Frontal cortex (tissue), 4 donors: ENCODE measurements around the gene DCC. TPM values are rescaled to one million over a fixed set of nuclear protein-coding genes. Genes with fewer than 3 reads are reported as not detected.

Experiments
- DNase-seq, 2 donors: peaks; one replicate each; pipeline ENCODE4 v3.0.0; 2012; ENCODE audit warnings: low spot score in 2 of 2
- FAIRE-seq: peaks from 2 replicates; lab custom pipeline; 2012; peaks lifted over from hg19 to GRCh38; lab: Jason Lieb, UNC
- total RNA-seq: library from RNA; depleted of rRNA; stranded (reverse); fragments of >200 nt; gene quantifications from one replicate; pipeline ENCODE4 v1.2.3, GENCODE V29; 2014
- donor health status: control.
- donor health status: control.
- donor health status: control.

The DCC gene
- total RNA-seq, 1 donor from 2014 or later = 15.1 TPM

DNA sequence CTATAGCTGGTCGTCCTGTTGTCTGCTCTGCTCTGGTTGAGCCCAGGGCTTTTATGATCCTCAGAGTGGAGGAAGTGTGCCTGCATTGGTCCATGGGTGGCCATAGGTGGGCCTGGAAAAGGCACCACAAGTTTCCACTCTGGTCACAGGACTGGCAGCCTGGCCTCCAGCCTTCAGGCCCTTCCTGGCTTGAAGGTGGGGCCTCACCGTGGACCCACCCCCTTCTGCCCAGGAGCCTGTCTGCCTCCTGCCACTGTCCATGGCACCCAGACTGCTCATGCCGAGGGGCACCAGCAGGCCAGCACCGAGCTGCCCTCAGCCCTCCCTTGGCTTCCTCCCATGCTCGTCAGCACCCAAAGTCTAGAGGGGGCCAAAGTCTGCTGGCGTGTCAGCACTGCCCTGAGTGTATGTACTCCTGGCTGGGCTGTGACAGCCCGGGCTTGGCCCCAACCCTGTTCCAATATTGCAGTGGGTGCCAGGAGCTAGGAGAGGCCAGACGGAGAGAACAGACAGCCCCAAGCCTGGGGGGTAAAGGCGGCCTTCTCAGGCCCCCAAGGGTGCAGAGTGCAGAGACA lies 529.4 kb downstream of the DCC start:
- DNase-seq (no peak), FAIRE-seq (no peak)

- no peak for FAIRE-seq
- DNase-seq = no peak
These were observed 530.2 kb downstream of the DCC start for GRCh38 chr18:52869942-52870907.

DNA sequence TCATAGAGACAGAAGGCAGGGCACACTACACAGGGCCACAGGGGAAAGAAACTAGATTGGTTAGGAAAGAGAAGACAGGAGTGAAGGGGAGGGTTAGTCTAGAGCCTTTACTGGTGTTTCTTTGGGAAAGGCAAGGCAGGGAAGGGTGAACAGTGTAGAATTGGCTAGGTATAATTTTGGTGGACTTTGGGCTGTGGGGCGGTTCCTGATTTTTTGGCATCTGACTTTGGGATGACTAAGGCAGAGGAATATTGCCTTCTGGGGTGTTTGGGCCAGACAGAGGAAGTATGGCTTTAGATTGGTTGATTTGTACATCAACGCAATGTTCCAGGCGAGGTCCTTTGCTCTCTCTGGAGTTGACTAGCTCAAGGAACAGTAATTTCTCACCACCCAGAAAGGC lies 534.8 kb downstream of the DCC start:
- no peak for FAIRE-seq
- DNase-seq = no peak

- DNase-seq = no peak
- no peak for FAIRE-seq
These were observed 535.7 kb downstream of the DCC start for GRCh38 chr18:52875725-52876124.

DNA sequence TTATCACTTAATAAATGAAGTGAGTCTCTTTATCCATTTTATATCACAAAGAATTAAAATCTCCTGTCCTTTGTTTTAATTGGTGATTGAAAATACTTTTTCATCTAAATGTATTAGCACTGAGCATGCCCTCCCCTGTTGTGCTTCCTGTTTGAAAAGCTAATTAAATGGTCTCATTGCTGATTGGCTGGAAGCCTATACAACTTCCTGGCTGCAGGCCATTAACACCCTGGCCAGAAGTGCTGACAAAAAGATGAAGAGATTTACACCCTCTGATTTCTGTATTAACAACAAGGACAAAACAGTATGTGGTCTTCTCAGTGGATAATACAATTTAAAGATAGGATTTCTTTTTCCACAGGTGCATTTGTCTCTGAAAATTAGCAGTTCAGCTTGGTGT lies 548.0 kb downstream of the DCC start:
- DNase-seq = no peak
- no peak for FAIRE-seq

DNA sequence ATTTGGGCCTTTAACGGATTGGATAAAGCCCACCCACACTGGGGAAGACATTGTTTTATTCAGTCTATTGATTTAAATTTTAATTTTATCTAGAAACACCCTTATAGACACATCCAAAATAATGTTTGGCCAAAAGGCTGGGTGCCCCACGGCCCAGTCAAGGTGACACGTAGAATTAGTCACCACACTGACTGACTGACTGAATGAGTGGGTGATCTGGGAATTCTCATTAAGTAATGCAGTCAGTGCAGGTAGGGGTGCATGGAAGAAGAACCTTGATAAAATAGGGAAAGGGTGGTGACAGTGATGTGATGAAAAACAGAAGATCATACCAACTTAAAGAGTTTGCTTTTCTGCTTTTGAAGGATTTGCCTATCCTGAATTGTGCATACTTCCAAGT lies 554.8 kb downstream of the DCC start:
- FAIRE-seq = no peak
- DNase-seq = no peak

- DNase-seq (no peak), FAIRE-seq (no peak)
These were observed 557.9 kb downstream of the DCC start for GRCh38 chr18:52897611-52898484.

DNA sequence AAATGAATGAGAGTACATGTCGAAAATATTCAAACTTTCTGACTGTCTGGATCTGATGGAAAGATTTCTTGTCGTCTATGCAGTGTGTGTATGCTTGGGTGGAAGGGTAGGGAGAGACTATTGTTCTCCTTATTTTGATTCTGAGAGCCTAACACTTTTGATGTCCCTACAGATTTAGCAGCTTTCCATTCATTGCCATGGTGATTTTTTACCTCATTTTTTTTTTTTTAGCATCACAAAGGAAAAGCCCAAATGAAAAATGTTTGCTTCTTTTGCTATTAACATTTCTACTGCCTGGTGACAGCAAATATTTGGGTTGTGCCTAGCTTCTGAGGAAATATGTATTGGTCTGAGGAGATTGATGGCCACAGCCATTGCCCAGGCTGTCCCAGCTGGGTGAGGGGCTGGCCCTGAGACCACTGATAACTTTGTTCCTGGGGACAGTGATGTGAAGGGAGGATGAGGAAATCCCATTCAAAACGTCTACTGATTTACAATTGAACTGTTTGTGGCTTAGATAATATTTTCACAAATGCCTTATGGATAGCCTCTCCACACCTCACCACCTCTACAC lies 558.6 kb downstream of the DCC start:
- DNase-seq (no peak), FAIRE-seq (no peak)

DNA sequence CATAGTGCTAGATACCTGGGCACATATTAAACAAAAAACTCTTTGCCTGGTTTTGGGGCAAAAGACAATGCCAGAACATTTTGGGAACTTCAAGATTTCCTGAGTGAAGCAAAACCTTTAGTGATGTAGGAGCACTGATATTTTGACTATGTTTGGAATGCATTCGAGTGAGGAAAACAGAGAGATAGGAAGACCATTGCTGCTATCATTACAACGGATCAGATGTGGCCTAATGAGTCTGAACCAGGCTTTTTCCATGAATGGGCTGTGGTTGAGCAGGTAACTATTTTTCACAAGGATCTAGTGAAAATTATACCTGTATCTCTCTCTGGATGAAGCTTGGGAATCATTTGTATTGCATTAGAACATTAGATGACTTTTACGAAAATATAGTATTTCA lies 562.2 kb downstream of the DCC start:
- FAIRE-seq (no peak), DNase-seq (no peak)

GRCh38 chr18:52903857-52904256 lies 563.9 kb downstream of the DCC start:
- DNase-seq (no peak), FAIRE-seq (no peak)

DNA sequence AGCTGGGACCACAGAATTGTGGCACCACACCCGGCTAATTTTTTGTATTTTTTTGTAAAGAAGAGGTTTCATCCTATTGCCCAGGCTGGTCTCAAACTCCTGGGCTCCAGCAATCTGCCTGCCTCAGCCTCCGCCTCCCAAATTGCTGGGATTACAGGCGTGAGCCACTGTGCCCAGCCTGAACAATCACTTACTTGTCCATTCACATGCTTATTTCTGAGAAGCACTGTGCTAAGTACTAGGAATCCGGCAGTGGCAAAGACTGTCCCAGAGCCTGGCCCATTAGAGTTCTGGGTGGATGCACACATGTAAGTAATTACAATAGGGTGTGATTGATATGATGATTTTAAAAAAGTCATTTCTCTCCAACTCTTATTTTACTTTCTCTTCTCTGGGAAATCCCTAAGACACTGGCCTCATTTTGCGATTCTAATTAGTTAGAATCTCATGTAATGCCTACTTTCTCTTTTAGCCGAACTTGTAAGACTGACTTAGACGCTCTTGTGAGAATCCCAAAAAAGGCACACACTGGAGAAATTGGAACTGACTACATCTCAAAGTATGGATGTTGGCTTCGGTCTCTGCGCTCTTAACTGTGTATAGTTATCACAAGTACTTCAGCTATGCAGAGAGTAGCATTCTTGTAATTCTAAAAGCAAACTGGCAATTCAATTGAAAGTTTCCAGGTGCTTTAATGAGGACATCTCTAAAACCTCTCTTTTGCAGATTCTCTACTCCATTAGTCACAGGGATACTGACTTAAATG lies 567.7 kb downstream of the DCC start:
- FAIRE-seq (no peak), DNase-seq (no peak)

GRCh38 chr18:52914148-52914547 lies 574.2 kb downstream of the DCC start:
- no peak for FAIRE-seq
- no peak for DNase-seq

- DNase-seq (no peak), FAIRE-seq (no peak)
These were observed 580.7 kb downstream of the DCC start for GRCh38 chr18:52920665-52921064.

DNA sequence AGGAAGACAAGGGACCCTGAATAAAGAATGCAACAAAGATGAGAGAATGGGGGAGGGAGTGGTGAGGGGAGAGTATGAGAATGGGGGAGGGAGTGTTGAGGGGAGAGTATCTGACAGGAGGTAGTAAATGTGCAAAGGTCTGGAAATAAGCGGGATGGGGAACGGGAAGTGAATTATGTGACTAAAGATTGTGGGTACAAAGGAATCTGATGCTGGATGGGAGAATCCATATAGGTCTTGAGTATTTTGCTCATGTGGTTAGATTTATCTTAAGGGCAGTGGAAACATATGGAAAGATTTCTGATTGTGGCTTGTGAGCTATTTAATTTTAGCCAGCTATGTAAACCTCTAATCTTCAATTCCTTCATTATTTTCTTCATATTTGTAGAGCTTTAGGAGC lies 593.4 kb downstream of the DCC start:
- DNase-seq (no peak), FAIRE-seq (no peak)

- DNase-seq = no peak
- no peak for FAIRE-seq
These were observed 596.9 kb downstream of the DCC start for GRCh38 chr18:52936931-52937330.

DNA sequence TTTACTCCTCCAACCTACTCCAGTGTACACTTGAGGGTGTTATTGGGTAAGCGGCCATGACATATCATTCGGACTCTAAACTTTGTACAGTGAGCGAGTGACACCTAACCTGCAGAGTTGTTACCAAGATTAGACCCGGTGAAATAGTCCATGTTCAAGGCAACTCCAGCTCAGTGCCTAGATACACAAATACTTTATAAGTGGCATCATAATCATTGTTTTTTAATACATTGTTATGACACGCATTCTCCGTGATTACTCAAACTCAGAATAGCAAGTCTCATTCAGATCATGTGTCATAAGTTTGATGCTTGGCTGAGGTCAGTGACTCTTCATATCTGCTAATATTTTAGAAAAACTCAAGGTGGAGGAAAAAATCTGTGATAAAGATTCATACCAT lies 597.8 kb downstream of the DCC start:
- FAIRE-seq (no peak), DNase-seq (no peak)

DNA sequence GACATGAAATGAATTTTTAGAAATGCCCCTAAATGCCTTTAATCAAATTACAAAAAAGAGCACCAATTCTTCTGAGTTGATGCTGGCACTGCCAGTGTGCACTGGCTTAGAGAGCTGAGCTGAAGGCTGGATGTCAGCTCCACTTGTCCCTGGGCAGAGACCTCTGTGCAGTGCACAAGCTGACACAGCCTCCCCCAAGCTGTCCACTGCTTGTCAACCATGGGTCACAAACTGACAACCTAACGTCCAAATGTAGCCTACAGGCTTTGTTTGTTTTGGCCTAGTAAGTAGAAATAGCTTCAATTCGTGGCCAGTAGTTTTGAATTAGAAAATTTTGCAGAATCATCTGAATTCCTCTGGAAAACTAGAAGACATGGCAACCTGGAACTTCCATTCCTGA lies 605.6 kb downstream of the DCC start:
- DNase-seq (no peak), FAIRE-seq (no peak)

- FAIRE-seq (no peak), DNase-seq (no peak)
These were observed 609.0 kb downstream of the DCC start for GRCh38 chr18:52948868-52949444.

DNA sequence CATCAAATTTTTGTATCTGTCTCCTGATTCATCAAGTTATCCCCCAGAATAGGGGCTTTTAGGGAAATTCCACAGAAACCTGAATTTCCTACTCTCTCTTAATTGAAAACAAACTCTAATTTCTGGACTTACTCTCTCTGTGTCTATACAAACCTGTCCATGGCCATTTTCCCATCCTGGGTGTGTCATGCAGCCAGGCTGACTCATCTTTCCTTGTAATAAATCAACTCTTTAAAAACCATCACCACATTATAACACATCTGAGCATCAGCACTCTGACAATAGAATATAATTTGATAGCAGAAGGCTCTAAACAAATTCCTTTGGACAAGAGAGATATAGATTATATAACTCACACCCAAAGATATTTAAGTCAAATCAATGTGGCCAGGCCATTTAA lies 610.2 kb downstream of the DCC start:
- DNase-seq (no peak), FAIRE-seq (no peak)
